SU-DHL-6 (cell line): ENCODE data around the gene SMC1A.

Experiments used
- H2AFZ ChIP-seq: fragments of 200-600 bp; sonication (generic); 2 replicates; pipeline ENCODE4 v1.6.1; 2014; ENCODE audit warnings: low read depth, mild to moderate bottlenecking, moderate library complexity, mixed read lengths, antibody characterized with exemption, low read length; ENCODE audit not compliant: severe bottlenecking
- H3F3A ChIP-seq: fragments of 200-600 bp; shearing (Covaris generic); 2 replicates; pipeline ENCODE4 v1.6.0; 2016; ENCODE audit warnings: antibody characterized with exemption, mild to moderate bottlenecking; ENCODE audit not compliant: insufficient read depth
- H3K27ac ChIP-seq: fragments of 200-600 bp; sonication (generic); 2 replicates; pipeline ENCODE4 v1.5.1; 2016; ENCODE audit warnings: low read depth, mild to moderate bottlenecking, low read length, moderate library complexity, mixed read lengths
- H3K27me3 ChIP-seq: fragments of 200-600 bp; sonication (generic), shearing (Covaris generic); 2 replicates; pipeline ENCODE4 v1.6.0; 2014; ENCODE audit warnings: mild to moderate bottlenecking, low read length
- H3K36me3 ChIP-seq: fragments of 200-600 bp; sonication (generic); 2 replicates; pipeline ENCODE4 v1.6.1; 2014; ENCODE audit warnings: mild to moderate bottlenecking, low read length, mixed read lengths
- H3K4me2 ChIP-seq: fragments of 300-600, 200-600 bp; shearing (Covaris generic), sonication (generic); 2 replicates; pipeline ENCODE4 v1.6.0; 2014; ENCODE audit warnings: low read length, low read depth, mild to moderate bottlenecking; ENCODE audit not compliant: poor library complexity, severe bottlenecking
- H3K4me3 ChIP-seq: fragments of 200-600 bp; sonication (generic); 2 replicates; pipeline ENCODE4 v1.5.1; 2014; ENCODE audit warnings: antibody characterized with exemption, low read length, mild to moderate bottlenecking, mixed read lengths; ENCODE audit not compliant: insufficient read depth, poor library complexity, severe bottlenecking
- H3K79me2 ChIP-seq: fragments of 200-600 bp; sonication (generic); 2 replicates; pipeline ENCODE4 v1.6.1; 2014; ENCODE audit warnings: mild to moderate bottlenecking, low read length, moderate library complexity; ENCODE audit not compliant: insufficient read depth
- H3K9ac ChIP-seq: fragments of 200-600 bp; sonication (generic); 2 replicates; pipeline ENCODE4 v1.7.0; 2014; ENCODE audit warnings: mild to moderate bottlenecking, low read length
- H3K9me2 ChIP-seq: fragments of 200-600 bp; sonication (generic); replicated peaks from 2 replicates; pipeline ENCODE4 v1.6.1; 2014; ENCODE audit warnings: low read length; ENCODE audit not compliant: insufficient read depth
- H3K9me3 ChIP-seq: fragments of 200-600 bp; sonication (generic); 2 replicates; pipeline ENCODE4 v1.6.1; 2014; ENCODE audit warnings: low read length, mixed read lengths; ENCODE audit not compliant: insufficient read depth
- H4K20me1 ChIP-seq: fragments of 200-600 bp; sonication (generic); 2 replicates; pipeline ENCODE4 v1.6.1; 2014; ENCODE audit warnings: low read depth, mild to moderate bottlenecking, antibody characterized with exemption, low read length, moderate library complexity, mixed read lengths
- CTCF ChIP-seq: fragments of 200-600 bp; sonication (generic); IDR thresholded peaks from one replicate; pipeline ENCODE4 v1.5.1; 2017; ENCODE audit warnings: antibody characterized with exemption, mild to moderate bottlenecking, low read length, moderate library complexity; ENCODE audit not compliant: insufficient read depth, poor library complexity, severe bottlenecking
- EZH2phosphoT487 ChIP-seq: fragments of 200-600 bp; sonication (generic), shearing (Covaris generic); conservative IDR thresholded peaks from 2 replicates; pipeline ENCODE4 v1.6.1; 2018; ENCODE audit warnings: mild to moderate bottlenecking, antibody characterized with exemption, low read length, moderate library complexity, mixed read lengths

SMC1A gene

GRCh38 chrX:53324803-53325202 is 97.7 kb downstream of the SMC1A start:
- Histone ChIP-seq H3K4me2 (no peak overlapping the region), H3K9ac (no peak overlapping the region), H3K9me3 (no peaks in the 10 kb centered on the region), H3K4me3 (no peak overlapping the region), H3F3A (no peaks in the 10 kb centered on the region), H4K20me1 (no peaks in the 10 kb centered on the region), H2AFZ (no peak overlapping the region), H3K36me3 (no peaks in the 10 kb centered on the region), H3K27ac (no peak overlapping the region), H3K27me3 (no peaks in the 10 kb centered on the region), H3K9me2 (no peaks in the 10 kb centered on the region), H3K79me2 (no peaks in the 10 kb centered on the region)
- TF ChIP-seq CTCF (no peak), EZH2phosphoT487 (no peak)
